HepG2 (cell line): Measurements from ENCODE around the gene TTPAL. TPM values are rescaled to one million over a fixed set of nuclear protein-coding genes. Genes with fewer than 3 reads are reported as not detected.

Experiments used
- BRF2 ChIP-seq: sonication (generic); formaldehyde crosslinking; IDR thresholded peaks from 2 replicates; pipeline ENCODE4 v1.8.1; 2022; ENCODE audit warnings: mild to moderate bottlenecking, missing genetic modification reagents
- DNMT3B ChIP-seq: conservative IDR thresholded peaks from 2 replicates; pipeline ENCODE4 v1.6.1; 2016; ENCODE audit warnings: missing biosample characterization, control low read depth
- FOXA3 ChIP-seq: IDR thresholded peaks from 2 replicates; pipeline ENCODE4 v1.6.1; 2016; ENCODE audit warnings: missing genetic modification reagents, missing compliant biosample characterization
- HOXD1 ChIP-seq: sonication (generic); formaldehyde crosslinking; IDR thresholded peaks from 2 replicates; pipeline ENCODE4 v1.5.0; 2020; ENCODE audit warnings: missing genetic modification reagents
- MEF2D ChIP-seq: sonication (generic); formaldehyde crosslinking; IDR thresholded peaks from 2 replicates; pipeline ENCODE4 v1.5.1; 2020; ENCODE audit warnings: mild to moderate bottlenecking, missing genetic modification reagents
- MYC ChIP-seq: sonication (generic); formaldehyde crosslinking; IDR thresholded peaks from 2 replicates; pipeline ENCODE4 v1.9.0; 2021; ENCODE audit warnings: missing genetic modification reagents, borderline replicate concordance
- NFE2L1 ChIP-seq: sonication (generic); formaldehyde crosslinking; IDR thresholded peaks from 2 replicates; pipeline ENCODE4 v1.4.0; 2020; ENCODE audit warnings: missing genetic modification reagents, mild to moderate bottlenecking, borderline replicate concordance
- RORA ChIP-seq: sonication (generic); formaldehyde crosslinking; IDR thresholded peaks from 2 replicates; pipeline ENCODE4 v1.5.0; 2020; ENCODE audit warnings: mild to moderate bottlenecking, missing genetic modification reagents, moderate library complexity
- SP4 ChIP-seq: sonication (generic); formaldehyde crosslinking; IDR thresholded peaks from 2 replicates; pipeline ENCODE4 v1.8.1; 2023; ENCODE audit warnings: mild to moderate bottlenecking, missing genetic modification reagents
- TCF12 ChIP-seq, 2 experiments: fragments of 450-650 bp in 1 of 2; sonication (generic) in 1 of 2; formaldehyde crosslinking in 1 of 2; IDR thresholded peaks; 2 replicates each; pipeline versions ENCODE4 v1.6.1 to v1.8.0; 2017 to 2022; ENCODE audit warnings: antibody characterized with exemption in 1 of 2, mild to moderate bottlenecking in 1 of 2, missing genetic modification reagents in 1 of 2, moderate library complexity in 1 of 2
- ZBTB10 ChIP-seq: sonication (generic); formaldehyde crosslinking; IDR thresholded peaks from 2 replicates; pipeline ENCODE4 v1.4.0; 2020; ENCODE audit warnings: missing genetic modification reagents, borderline replicate concordance
- ZBTB14 ChIP-seq: sonication (generic); formaldehyde crosslinking; IDR thresholded peaks from 2 replicates; pipeline ENCODE4 v1.4.0; 2020; ENCODE audit warnings: missing genetic modification reagents
- ZFY ChIP-seq: sonication (generic); formaldehyde crosslinking; IDR thresholded peaks from 2 replicates; pipeline ENCODE4 v1.4.0; 2020; ENCODE audit warnings: missing genetic modification reagents
- ZHX1 ChIP-seq: sonication (generic); formaldehyde crosslinking; IDR thresholded peaks from 2 replicates; pipeline ENCODE4 v1.8.1; 2022; ENCODE audit warnings: low read depth, mild to moderate bottlenecking, missing genetic modification reagents
- ZNF275 ChIP-seq: sonication (generic); formaldehyde crosslinking; IDR thresholded peaks from 2 replicates; pipeline ENCODE4 v1.8.0; 2022; ENCODE audit warnings: missing genetic modification reagents, mild to moderate bottlenecking, inconsistent platforms, borderline replicate concordance
- ZNF296 ChIP-seq: sonication (generic); formaldehyde crosslinking; conservative IDR thresholded peaks from 2 replicates; pipeline ENCODE4 v1.5.0; 2020; ENCODE audit warnings: mild to moderate bottlenecking, missing genetic modification reagents
- ZNF333 ChIP-seq: sonication (generic); formaldehyde crosslinking; IDR thresholded peaks from 2 replicates; pipeline ENCODE4 v1.4.0; 2020; ENCODE audit warnings: mild to moderate bottlenecking, missing genetic modification reagents, borderline replicate concordance
- ZNF354B ChIP-seq: sonication (generic); formaldehyde crosslinking; IDR thresholded peaks from 2 replicates; pipeline ENCODE4 v1.8.0; 2022; ENCODE audit warnings: mild to moderate bottlenecking, missing genetic modification reagents
- ZNF598 ChIP-seq: sonication (generic); formaldehyde crosslinking; IDR thresholded peaks from 2 replicates; pipeline ENCODE4 v1.5.1; 2020; ENCODE audit warnings: mild to moderate bottlenecking, missing genetic modification reagents, borderline replicate concordance
- polyA plus RNA-seq, 8 experiments: library from polyadenylated mRNA; depleted of rRNA in 3 of 8; stranded (reverse) in 7 of 8; unstranded in 1 of 8; fragments of >200 nt; fragmentation: Illumina TruSeq in 4 of 8; extraction: Trizol in 4 of 8; gene quantifications; 2 replicates each; pipeline versions ENCODE4 v1.2.1 to v1.2.3, GENCODE V29; 2011 to 2016; ENCODE audit warnings: low read depth in 4 of 8, missing spikeins in 1 of 8, mixed read lengths in 1 of 8; ENCODE audit not compliant: insufficient read depth in 1 of 8
- total RNA-seq, 5 experiments: library from RNA; depleted of rRNA; stranded (reverse); fragments of >200 nt; fragmentation: Illumina TruSeq; extraction: Trizol; gene quantifications; 2 replicates each; pipeline ENCODE4 v1.2.3, GENCODE V29; 2016; ENCODE audit warnings: low read depth in 1 of 5

Gene TTPAL
- total and polyA plus RNA-seq, 2 of the 13 experiments (the other 11 are each of a cell fraction or from before 2014, with no cell fraction given) = 4.3 to 18.8 TPM

GRCh38 chr20:44431502-44432234 is 44.0 kb upstream of the TTPAL start (continued):
- TF ChIP-seq BRF2 (CRISPR knock-in tag) = peak; percentile 93
- peak; percentile 63; the same call in 1 of the 2 replicates for TF ChIP-seq MEF2D (CRISPR knock-in tag)
- peak; percentile 10; the same call in 1 of the 2 replicates for TF ChIP-seq FOXA3 (CRISPR knock-in tag)
- TF ChIP-seq ZNF354B = peak; percentile 65; the same call in 1 of the 2 replicates
- no peak for TF ChIP-seq ZNF296
- 0 out of 2 replicates have a peak, but pooled peaks have one; percentile 81 for TF ChIP-seq ZNF275 (CRISPR knock-in tag)
- TF ChIP-seq ZNF333 = peak; percentile 70; the same call in 1 of the 2 replicates
- TF ChIP-seq ZBTB14 (CRISPR knock-in tag) = no peak
- TF ChIP-seq DNMT3B (CRISPR knock-in tag) = peak; percentile 56; the same call in 1 of the 2 replicates
- peak; percentile 70; the same call in 1 of the 2 replicates for TF ChIP-seq NFE2L1
- peak; percentile 81; the same call in 1 of the 2 replicates for TF ChIP-seq ZHX1
- peak; percentile 40; the same call in 1 of the 2 replicates for TF ChIP-seq ZNF598 (CRISPR knock-in tag)
- TF ChIP-seq ZFY (CRISPR knock-in tag) = peak; percentile 29; the same call in 1 of the 2 replicates
- TF ChIP-seq RORA (CRISPR knock-in tag) = no peak
- TF ChIP-seq SP4 (CRISPR knock-in tag) = peak; percentile 40; the same call in 1 of the 2 replicates
- no peak for TF ChIP-seq TCF12 (IDR thresholded peaks at IDR 0.05)
- TF ChIP-seq TCF12 (CRISPR knock-in tag; IDR thresholded peaks at IDR 0.05) = 0 out of 2 replicates have a peak, but pooled peaks have one; percentile 20
- TF ChIP-seq MYC (CRISPR knock-in tag) = peak; percentile 46; the same call in 1 of the 2 replicates
- 0 out of 2 replicates have a peak, but pooled peaks have one; percentile 21 for TF ChIP-seq HOXD1
- no peak for TF ChIP-seq ZBTB10 (CRISPR knock-in tag)
